ENCODE measurements around the gene NKG7.

NKG7 gene

DNA sequence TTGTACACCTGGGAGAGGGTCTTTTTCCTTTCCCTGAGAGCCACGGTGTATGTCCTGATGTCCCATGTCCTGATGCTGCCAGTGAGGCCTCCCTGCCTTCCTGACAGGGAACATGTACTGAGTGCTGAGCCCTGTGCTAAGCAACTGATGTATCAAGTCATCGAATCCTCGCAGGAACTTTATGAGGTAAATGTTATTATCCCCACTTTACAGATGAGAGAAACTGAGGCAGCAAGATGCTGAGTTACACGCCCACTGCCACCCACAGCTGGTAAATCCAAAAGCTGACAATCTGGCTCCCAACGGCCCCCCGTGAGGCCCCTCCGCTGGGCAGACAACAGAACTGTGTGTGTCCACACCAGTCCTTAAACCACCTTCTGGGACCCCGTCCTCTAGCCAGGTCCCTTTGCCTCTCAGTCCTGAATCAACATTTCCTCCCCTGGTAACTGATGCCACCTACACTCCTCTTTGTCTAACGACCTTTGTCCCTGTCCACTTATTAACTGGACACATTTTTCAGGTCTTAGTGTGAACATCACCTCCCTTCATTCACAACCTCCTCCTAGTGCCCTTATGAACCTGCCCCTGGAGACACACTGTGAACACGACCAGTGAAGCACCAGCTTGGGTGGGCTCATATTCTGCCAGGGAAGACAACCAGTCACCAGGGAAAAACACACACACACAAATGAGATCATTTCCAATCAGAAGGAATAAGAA is 25.1 kb downstream of the NKG7 start:
- H3K4me3 ChIP-seq, result no peak overlapping the region
- peaks cover 36 to 84% (median 63%) of the 10 kb centered on the region in 11 experiments for H3K36me3 ChIP-seq
- H3K4me2 ChIP-seq, result no peak overlapping the region
- no peaks in the 10 kb centered on the region; a peak in 1 of 22 replicates for H3K9me3 ChIP-seq (replicated peaks in 1 of 11)
- H3K4me1 ChIP-seq, result peaks cover 0 to 33% (median 20%) of the 10 kb centered on the region in 10 experiments; a peak in 17 of 20 replicates
- H4K20me1 ChIP-seq, result peaks cover 0 to 5% (median 0%) of the 10 kb centered on the region in 11 experiments; a peak in 1 of 22 replicates
- no peaks in the 10 kb centered on the region for H3K27me3 ChIP-seq
- no peak overlapping the region for H3K27ac ChIP-seq
- H3K9ac ChIP-seq, result no peak overlapping the region
- no peak for TF ChIP-seq Cebpa-rat (IDR thresholded peaks at IDR 0.05)

DNA sequence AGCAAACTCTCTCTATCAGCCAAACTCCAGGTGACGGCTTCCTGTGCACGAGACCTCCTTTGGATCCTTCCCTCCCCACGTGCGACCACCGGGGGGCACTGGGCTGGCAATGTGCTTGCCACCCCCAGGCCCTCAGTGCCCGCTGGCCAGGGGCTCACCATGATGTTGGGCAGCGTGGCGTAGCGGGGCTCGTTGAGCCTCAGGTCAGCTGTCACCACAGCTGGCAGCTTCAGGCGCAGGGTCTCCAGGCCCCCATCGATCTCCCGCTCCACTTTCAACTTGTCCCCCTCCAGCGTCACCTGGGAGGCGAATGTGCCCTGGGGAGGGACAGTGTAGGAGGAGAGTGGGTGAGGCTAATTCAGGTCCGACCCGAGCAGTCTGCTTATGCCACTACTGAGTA is 25.7 kb downstream of the NKG7 start:
- Histone ChIP-seq H3K9ac (no peak overlapping the region), H3K36me3 (peaks cover 32 to 78% (median 57%) of the 10 kb centered on the region in 11 experiments), H3K27ac (no peak overlapping the region), H3K9me3 (replicated peaks in 1 of 11) (no peaks in the 10 kb centered on the region; a peak in 1 of 22 replicates), H3K4me3 (no peak overlapping the region), H3K4me1 (peaks cover 6 to 33% (median 22%) of the 10 kb centered on the region in 10 experiments; a peak in 18 of 20 replicates), H3K27me3 (0 out of 22 replicates have a peak, but pooled peaks cover 0 to under 1% (median 0%) of the 10 kb centered on the region in 11 experiments), H4K20me1 (peaks cover 0 to 5% (median 0%) of the 10 kb centered on the region in 11 experiments; a peak in 1 of 22 replicates), H3K4me2 (no peak overlapping the region)
- TF ChIP-seq Cebpa-rat (IDR thresholded peaks at IDR 0.05), result no peak

DNA sequence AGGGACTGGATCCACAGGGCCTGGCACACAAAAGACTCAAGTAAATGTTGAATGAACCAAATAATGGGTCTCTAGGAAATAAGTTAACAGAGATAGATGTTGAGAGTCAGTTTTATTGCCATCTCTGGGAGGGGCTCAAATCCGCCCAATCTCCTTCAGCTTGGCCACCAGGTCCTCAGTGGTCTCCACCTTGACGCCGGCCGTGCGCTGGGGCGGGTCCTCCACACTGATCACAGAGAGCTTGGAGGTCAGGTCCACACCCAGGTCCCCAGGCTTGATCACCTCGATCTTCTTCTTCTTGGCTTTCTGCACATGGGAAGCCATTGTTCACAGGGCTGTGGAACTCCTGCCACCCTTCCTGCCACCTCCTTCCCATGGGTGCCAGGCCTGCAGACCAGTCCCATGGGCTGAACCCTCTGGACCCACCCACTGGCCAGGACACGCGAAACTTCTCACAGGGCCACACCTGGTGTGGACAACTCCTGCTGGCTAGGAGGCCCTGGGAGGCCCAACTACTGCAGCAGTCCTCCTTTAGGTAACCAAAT is 27.3 kb downstream of the NKG7 start:
- Histone ChIP-seq H3K36me3 (peaks cover 17 to 62% (median 42%) of the 10 kb centered on the region in 11 experiments), H3K9me3 (replicated peaks in 1 of 11) (no peaks in the 10 kb centered on the region), H3K4me3 (no peak overlapping the region), H3K27ac (no peak overlapping the region), H3K4me2 (peak overlapping the region in 5 of 11 experiments; percentile 1 to 49 (median 25); a peak in 6 of 22 replicates), H3K4me1 (peaks cover 19 to 34% (median 26%) of the 10 kb centered on the region in 10 experiments; a peak in 18 of 20 replicates), H4K20me1 (peaks cover 0 to 5% (median 0%) of the 10 kb centered on the region in 11 experiments; a peak in 1 of 22 replicates), H3K9ac (no peak overlapping the region), H3K27me3 (peaks cover 0 to 16% (median 11%) of the 10 kb centered on the region in 11 experiments; a peak in 18 of 22 replicates)
- no peak for TF ChIP-seq Cebpa-rat (IDR thresholded peaks at IDR 0.05)

DNA sequence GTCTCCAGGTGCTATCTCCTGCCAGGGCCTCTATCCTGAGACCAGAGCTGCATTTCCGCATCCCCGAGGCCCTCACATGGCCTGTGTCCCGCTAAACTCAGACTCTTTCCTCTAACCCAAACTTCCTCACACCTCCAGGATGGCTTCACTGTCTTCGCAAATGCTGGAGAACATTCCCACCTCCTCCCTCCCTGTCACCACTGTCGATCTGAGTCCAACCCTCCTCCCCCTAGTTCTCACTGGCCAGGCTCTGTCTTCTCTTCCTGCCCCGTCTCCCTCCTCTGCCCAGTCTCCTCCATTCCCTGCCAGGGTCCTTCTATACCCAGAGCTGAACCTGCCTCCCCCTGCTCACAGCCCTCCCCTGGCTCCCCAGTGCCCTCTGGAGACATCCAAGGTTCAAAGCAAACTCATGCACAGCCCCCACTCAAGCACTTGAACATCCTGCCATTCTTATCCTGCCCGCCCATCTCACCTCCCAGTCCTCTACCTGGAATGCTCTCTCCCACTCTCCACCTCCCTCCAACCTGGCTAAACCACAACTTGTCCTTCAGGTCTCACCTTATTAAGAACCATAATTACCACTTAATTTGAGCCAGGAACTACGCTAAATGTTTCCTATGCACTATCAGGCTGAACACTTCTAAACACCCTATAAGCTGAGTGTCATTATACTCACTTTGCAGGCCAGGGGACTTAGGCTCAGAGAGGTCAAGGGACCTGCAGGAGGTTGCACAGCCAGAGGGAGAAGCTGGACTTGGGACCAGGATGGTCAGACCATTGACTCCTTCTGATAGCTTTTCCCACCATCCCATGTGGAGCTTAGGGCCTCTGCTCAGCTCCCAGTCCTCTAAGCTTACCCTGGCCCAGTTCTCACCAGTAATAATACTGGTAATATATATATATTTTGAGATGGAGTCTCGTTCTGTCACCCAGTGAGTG is 29.6 kb downstream of the NKG7 start:
- Histone ChIP-seq H3K9ac (no peak overlapping the region), H3K27me3 (peaks cover 0 to 19% (median 11%) of the 10 kb centered on the region in 11 experiments; a peak in 18 of 22 replicates), H3K4me2 (peak overlapping the region in 4 of 11 experiments; percentile 2 to 86 (median 9); a peak in 2 of 22 replicates), H3K27ac (0 out of 22 replicates have a peak overlapping the region, but pooled peaks of 1 of the 11 experiments have one; percentile 6), H3K4me1 (peaks cover 24 to 46% (median 35%) of the 10 kb centered on the region in 10 experiments; a peak in 19 of 20 replicates), H3K4me3 (no peak overlapping the region), H4K20me1 (peaks cover 0 to 5% (median 0%) of the 10 kb centered on the region in 11 experiments; a peak in 1 of 22 replicates), H3K9me3 (replicated peaks in 1 of 11) (no peaks in the 10 kb centered on the region), H3K36me3 (peaks cover 14 to 40% (median 32%) of the 10 kb centered on the region in 11 experiments; a peak in 20 of 22 replicates)
- TF ChIP-seq Cebpa-rat (IDR thresholded peaks at IDR 0.05), result no peak

DNA sequence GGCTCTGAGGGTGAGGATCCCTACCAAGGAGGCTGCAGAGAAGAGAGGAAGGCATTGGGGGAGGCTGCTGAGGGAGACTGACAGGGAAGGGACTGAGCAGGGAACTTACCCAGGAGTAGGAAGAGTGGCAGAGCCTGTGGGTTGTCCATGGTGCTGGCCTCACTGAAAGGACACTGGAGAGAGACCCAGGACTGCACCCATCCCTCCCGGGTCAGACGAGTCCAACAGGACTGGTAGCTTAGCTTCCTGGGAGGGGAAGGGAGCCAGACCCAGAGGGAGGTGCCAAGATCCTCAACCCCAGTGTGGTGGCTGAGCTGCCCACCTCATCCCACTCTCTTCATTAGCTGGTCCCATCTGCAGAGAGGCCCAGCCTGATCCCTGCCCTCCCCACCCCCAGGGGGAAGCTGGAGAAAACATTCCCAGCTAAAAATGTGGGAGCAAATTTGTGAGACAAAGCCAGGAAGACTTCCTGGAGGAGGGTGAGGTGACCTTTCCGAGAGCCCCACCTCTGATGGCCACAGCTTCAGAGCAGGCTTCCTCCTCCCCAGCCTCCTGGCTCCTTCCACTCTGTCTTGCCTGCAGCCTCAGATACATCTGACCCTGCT is 30.4 kb downstream of the NKG7 start, which contains the start of gene VSIG10L:
Gene VSIG10L, minus strand, starts transcription at position 164 of the 605 bp plus-strand sequence. Its CDS starts 15 bp downstream, at position 149.
- H3K4me2 ChIP-seq, result peak within 1 kb of the TSS in 6 of 11 experiments; percentile 86 to 98 (median 92); a peak in 9 of 22 replicates
- H3K36me3 ChIP-seq, result peaks cover 14 to 31% (median 26%) of the 10 kb centered on the region in 11 experiments; a peak in 20 of 22 replicates
- H3K27ac ChIP-seq, result peak within 1 kb of the TSS in 2 of 11 experiments; percentile 6 to 84; a peak in 1 of 22 replicates
- peaks cover 0 to 19% (median 11%) of the 10 kb centered on the region in 11 experiments; a peak in 18 of 22 replicates for H3K27me3 ChIP-seq
- peaks cover 24 to 47% (median 37%) of the 10 kb centered on the region in 10 experiments; a peak in 19 of 20 replicates for H3K4me1 ChIP-seq
- H4K20me1 ChIP-seq, result peaks cover 0 to 5% (median 0%) of the 10 kb centered on the region in 11 experiments; a peak in 1 of 22 replicates
- no peak within 1 kb of the TSS for H3K9ac ChIP-seq
- H3K4me3 ChIP-seq, result no peak within 1 kb of the TSS
- H3K9me3 ChIP-seq (replicated peaks in 1 of 11), result no peaks in the 10 kb centered on the region
- no peak for TF ChIP-seq Cebpa-rat (IDR thresholded peaks at IDR 0.05)

DNA sequence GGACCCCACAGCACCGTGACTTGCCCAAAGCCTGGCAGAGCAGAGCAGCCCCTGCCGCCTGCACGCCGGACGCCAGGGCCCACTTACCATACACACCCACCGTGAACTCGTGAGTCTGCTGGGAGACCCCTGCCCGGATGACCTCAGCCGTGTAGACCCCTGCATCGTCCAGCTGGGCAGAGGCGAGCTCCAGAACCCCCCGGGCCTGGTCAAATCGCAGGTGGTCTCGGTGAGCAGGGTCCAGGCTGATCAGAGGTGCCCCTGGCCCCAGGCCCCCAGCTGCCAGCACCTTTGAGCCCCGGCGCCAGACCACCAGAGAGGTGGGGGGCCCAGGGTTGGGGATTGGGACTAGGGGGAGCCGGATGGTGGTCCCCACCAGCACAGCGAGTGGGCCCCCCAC is 31.4 kb downstream of the NKG7 start:
- peaks cover 0 to 19% (median 11%) of the 10 kb centered on the region in 11 experiments; a peak in 18 of 22 replicates for H3K27me3 ChIP-seq
- H3K36me3 ChIP-seq, result peaks cover 12 to 21% (median 15%) of the 10 kb centered on the region in 11 experiments; a peak in 18 of 22 replicates
- no peak overlapping the region for H3K9ac ChIP-seq
- no peak overlapping the region for H3K4me3 ChIP-seq
- H4K20me1 ChIP-seq, result peaks cover 0 to 5% (median 0%) of the 10 kb centered on the region in 11 experiments; a peak in 1 of 22 replicates
- peak overlapping the region in 1 of 11 experiments; percentile 84; a peak in 1 of 22 replicates for H3K27ac ChIP-seq
- H3K4me2 ChIP-seq, result peak overlapping the region in 9 of 11 experiments; percentile 86 to 98 (median 93); a peak in 13 of 22 replicates
- H3K4me1 ChIP-seq, result peaks cover 24 to 47% (median 37%) of the 10 kb centered on the region in 10 experiments; a peak in 19 of 20 replicates
- TF ChIP-seq Cebpa-rat (IDR thresholded peaks at IDR 0.05), result no peak
- no peaks in the 10 kb centered on the region for H3K9me3 ChIP-seq (replicated peaks in 1 of 11)
